GM12872 (cell line): ENCODE results near the gene RAB41.

Experiments used
- CTCF ChIP-seq: IDR thresholded peaks from 3 replicates; pipeline ENCODE4 v1.5.1; 2011; ENCODE audit warnings: low read depth, mild to moderate bottlenecking, low read length, moderate library complexity; ENCODE audit not compliant: insufficient read depth

Gene RAB41

DNA sequence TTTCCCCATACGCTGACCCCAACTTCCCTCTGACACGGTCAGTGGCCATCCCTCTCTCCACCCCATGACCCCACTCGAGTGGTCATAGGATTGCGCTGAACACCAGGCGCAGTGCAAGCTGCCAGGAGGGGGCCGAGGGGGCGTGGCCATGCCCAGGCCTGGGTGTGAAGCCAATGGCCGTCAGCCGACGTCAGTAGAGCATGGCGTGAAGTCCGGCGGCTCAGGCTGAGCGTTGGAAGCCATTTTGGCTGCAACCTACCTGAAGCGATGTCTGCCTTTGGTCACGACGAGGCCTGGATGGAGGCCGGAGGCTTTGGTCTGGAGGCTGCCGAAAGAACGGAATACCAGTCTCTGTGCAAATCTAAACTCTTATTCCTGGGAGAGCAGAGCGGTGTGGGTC, at the start of gene RAB41:
Gene RAB41 (plus strand): TSS at position 222 of the 400 bp plus-strand sequence. CDS start 46 bp downstream, at position 268.
- no peak for TF ChIP-seq CTCF

DNA sequence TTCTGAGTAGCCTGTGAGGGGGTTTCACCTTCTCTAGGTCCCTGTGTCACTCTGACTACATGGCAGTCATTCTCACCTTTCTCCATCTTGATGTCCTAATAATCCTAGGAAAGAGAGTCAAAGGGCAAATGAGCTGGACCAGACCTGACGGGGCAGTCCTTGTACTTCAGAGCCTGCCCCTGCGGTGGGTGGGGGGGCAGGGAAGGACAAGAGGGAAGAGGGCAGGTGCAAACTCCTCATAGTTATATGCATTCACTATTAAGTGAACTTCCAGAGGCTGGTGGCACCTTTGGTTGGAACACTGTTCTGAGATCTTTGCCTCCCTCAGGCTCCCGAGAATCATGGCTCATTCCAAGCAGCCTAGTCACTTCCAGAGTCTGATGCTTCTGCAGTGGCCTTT, 47.6 kb upstream of the RAB41 start, which contains the start of gene AWAT1:
Gene AWAT1 (plus strand): TSS at position 301 of the 400 bp plus-strand sequence. CDS start 41 bp downstream, at position 342.
- no peak for TF ChIP-seq CTCF

DNA sequence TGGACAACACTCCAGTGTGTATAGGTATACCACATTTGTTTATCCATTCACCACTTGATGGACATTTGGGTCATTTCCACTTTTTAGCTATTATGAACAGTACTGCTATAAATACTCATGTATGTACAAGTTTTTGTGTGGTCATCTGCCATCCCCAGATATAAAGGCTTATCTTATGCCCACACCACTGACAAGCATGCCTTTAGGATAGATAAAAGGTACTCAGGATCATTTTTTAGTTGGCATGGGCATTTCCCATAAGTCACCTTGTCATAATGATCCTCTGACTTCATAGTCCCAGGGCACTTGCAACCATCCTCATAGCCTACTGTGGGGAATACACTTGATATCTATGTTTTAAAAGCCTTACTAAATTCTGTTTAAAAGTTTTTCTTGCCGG, 41.2 kb upstream of the RAB41 start:
- no peak for TF ChIP-seq CTCF

DNA sequence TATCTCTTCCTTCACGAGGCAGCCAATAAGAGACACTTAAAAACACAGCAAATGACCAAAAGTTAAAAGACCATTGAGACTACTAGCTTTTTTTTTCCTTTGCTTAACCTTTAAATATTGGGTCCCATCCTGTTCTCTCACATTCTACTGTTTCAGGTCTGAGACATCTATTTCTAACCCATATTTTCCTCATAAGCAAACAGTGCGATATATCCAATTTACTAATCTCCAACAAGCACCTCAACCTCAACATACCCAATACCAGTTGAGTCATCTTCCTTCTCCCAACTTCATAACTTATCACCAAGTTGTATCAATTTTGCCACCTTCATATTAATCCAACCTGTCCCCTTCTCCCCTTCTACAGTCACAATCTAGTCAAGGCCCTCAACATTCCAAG, 40.5 kb upstream of the RAB41 start:
- no peak for TF ChIP-seq CTCF

DNA sequence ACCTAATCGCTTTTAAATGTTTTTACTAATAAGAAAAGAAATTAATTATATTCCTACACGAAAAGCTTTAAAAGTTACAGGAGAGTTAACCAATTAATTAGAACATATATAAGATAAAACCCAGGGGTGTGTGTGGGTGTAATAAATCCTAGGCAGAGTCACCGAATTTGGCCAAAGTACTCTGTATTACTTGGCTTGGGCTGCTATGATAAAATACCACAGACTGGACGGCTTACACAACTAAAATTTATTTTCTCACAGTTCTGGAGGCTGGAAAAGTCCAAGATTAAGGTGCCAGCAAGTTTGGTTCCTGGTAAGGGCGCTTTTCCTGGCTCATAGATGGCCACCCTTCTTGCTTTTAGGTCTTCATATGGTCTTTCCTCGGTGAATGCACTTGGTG, 37.1 kb upstream of the RAB41 start:
- no peak for TF ChIP-seq CTCF

DNA sequence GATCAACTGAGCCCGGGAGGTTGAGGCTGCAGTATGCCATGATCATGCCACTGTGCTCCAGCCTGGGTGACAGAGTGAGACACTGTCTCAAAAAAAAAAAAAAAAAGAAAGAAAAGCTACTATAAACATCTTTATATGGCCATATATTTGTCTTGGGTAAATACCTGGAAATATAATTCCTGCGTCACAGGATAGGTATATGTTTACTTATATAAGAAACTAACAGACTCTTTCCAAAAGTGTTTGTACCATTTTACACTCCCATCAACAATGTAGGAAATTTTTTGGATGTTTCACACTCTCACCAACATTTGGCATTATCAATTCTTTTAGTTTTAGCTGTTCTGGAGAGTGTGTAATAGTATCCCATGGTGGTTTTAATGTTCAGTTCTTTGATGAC, 34.7 kb upstream of the RAB41 start:
- no peak for TF ChIP-seq CTCF

- TF ChIP-seq CTCF = no peak
Observed at GRCh38 chrX:70252491-70252890, 29.5 kb upstream of the RAB41 start.
